GM21825 (cell line): Measurements from ENCODE around the gene HDAC10.

Source experiments
- ATAC-seq: cut with Tn5 transposase; IDR thresholded peaks from one replicate; pipeline ENCODE4 v1.9.1; 2021; ENCODE audit warnings: mild to moderate bottlenecking, moderate library complexity; ENCODE audit not compliant: unreplicated experiment

Gene HDAC10

DNA sequence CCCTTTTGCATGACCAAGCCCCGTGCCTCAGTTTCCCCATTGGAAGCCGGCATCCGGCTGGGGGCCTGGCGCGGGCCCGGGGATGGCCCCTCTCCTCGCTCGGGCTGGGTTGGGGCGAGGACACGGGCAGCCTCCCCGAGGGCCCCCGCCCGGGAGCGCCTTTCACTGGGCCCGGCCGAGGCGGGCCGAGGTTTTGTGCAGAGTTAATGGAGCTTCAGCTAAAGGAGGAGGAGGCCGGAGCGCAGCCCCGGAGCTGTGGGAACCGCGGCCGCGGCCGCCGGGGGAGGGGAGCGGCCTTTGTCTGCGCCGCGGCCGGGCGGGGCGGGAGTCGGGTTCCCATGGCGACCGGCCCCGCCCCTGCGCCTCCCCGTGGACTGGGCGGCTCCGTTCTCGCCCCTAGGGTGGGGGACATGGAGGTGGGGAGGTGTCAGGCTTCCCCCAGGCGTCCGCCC, 20.5 kb upstream of the HDAC10 start:
- no peak for ATAC-seq

DNA sequence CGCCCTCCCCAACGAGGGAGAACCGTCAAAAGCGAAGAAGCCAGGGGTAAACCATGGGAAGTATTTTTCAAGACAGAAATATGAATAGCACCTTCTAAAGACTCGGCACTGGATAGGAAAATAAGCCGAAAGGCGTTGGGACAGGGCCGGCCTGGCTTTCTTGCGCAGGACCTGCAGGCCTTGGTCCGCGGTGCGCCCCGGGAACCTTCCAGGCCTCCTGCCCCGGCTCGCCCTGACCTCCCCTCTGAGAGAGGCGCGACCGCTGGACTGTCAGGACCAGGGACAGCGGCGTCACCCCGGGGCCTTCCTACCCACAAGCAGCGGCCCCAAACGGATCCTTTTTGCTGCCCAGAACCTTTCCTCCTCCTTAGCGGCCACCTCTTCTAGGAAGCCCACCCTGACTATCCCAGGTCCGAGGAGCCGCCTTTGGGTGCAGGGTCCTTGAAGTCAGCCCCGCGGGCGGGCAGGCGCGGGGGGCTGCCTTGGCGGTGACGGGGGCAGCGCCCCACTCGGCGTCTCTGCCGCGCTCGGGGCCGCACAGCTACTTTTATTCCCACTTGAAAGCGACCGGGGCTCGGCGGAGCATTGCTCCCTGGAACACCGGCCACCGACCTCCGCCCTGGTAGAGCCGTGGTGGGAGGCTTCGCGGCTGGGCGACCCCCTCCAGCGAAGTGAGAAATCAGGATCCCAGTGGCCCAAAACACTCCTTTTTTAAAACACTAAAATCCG, 19.8 kb upstream of the HDAC10 start:
- no peak for ATAC-seq

- ATAC-seq, result no peak
Measured at GRCh38 chr22:50269970-50270665, 19.1 kb upstream of the HDAC10 start, which contains the start of gene MAPK11. Gene MAPK11 (minus strand): TSS chr22:50270380. CDS start chr22:50270292, 88 bp downstream.

DNA sequence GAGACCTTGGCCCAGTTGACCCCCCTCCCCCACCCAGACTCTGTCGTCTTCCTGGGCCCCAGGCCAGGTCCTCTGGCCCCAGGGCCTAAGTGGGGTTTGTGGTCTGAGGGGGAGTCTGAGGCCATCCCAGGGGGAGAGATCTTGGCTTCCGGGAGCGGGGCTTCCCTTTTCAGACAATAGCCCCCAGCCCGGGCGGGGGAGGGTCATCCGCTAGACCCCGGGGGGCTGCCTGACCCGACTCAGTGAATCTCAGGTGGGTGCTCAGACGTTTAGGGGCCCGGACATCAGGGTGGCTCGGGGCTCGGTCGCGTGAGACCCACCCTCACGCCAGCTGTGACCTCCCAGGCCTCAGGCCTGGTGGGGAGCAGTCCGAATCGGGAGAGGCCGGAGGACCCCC, 18.5 kb upstream of the HDAC10 start:
- ATAC-seq, result no peak

DNA sequence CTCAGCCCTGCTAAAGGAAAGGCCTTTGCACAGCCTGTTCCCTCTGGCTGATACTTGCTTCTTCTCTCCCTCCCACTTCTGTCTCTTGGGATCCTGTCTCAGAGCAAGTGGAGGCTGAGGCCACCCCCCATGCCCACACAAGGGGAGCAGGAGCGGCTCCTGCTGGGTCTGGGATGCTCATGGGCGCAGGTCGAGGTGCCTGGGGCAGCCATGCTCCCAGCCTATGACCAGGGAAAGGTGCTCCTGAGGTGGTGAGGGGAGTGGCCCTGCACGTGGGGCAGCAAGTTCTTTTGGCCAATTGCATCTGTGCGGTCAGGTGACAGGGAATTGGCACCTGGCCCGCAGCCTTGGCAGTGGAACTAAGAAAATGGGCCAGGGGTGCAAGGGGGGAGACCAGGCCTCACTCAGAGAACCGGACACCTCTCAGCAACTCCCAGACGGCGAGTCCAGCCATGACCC, 17.6 kb upstream of the HDAC10 start:
- no peak for ATAC-seq

GRCh38 chr22:50267591-50268390, 16.7 kb upstream of the HDAC10 start:
- no peak for ATAC-seq

- no peak for ATAC-seq
Measured at GRCh38 chr22:50266994-50267393, 15.9 kb upstream of the HDAC10 start.

DNA sequence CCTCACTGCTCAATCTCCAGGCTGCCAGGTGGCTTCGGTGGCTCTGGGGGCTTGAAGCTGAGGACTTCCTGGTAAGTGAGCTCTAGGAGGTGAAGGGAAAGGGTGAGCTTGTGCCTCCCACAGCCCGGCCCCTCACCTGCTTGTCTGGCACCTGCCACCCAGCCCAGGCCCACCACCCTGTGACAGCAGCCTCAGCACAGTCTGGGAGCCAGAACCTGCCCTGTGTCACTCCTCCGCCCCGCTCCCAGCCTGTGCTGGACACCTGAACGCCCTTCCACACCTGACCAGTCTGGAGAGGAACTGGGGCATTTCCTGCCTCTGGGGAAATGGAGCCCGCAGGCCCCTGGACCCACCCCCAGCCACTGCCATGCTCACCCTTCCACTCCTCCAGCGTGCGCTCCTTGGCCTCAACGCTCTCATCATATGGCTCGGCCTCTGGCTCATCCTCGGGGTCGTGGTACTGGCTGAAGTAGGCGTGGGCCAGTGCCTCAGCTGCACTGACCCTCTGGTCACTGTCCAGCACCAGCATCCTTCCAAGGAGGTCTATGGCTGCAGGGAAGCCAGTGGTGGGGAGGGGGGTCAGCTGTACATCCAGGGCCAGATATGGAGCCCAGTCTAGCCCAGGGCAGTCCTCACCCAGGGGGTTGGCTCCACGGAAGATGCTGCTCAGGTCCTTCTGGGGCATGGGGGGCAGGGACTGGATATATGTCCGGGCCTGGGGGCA, 14.0 kb upstream of the HDAC10 start:
- no peak for ATAC-seq

DNA sequence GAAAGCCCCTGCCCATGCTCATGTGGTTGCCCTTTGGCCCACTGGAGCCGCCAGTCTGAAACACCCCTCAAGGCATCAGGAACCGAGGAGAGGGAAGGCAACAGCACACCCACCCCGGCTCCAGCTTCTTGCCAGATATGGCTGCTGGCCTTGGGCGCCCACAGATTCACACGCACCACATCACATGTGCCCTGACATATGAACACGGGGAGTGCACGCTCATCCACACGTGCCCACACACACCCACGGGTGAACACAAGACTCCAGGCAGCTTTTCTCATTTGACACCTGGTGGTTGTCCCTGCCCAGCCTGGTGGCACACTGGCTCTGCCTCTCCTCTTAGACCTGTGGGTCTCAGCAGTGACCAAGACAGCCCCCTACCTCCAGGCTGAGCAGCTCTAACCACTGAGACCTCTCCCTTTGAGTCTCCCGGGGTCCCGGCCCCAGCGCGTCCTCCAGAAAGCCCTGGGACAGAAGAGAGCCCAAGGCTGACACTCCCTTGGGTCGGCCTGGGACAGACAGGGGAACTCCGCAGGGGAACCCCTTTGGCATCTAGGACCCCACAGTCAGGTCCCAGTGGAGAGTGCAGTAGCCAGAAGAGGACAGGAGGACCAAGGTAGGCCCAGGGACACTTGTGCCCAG, 13.2 kb upstream of the HDAC10 start:
- ATAC-seq, result no peak

DNA sequence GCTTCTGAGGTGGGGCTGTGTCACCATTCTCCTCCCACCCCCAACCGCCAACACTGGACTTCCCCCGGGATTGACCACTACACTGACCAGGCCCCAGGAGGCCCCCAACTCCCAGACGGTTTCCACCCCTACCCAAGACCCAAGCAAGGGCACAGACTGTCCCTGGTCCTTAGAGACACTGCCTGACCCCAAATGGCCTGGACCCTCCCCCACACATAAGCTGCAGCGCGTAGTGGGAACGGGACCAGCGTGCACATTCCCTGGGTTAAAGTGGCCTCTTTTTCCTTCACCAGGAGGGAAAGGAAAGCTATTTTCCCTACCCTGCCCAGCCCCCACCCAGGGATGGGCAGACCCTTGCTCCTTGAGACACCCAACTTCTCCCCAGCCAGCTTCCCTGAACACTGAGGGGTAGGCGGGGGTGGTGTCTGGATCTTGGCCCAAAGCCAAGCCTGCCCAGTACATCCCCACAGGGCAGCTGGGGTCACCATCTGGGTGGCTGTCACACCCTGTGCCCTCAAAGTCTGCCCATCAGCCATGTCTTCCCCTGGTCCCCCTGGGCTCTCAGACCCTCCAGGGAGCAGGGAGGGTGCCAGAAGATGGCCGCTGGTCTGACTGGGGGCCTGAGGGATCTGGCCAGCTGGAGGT, 12.0 kb upstream of the HDAC10 start:
- no peak for ATAC-seq

- ATAC-seq, result no peak
Measured at GRCh38 chr22:50262460-50262911, 11.4 kb upstream of the HDAC10 start.

- no peak for ATAC-seq
Measured at GRCh38 chr22:50261615-50262459, 10.8 kb upstream of the HDAC10 start, which contains the start of gene MAPK12. Gene MAPK12 (minus strand): TSS chr22:50261683. CDS start chr22:50261509, 174 bp downstream.

- no peak for ATAC-seq
Measured at GRCh38 chr22:50260801-50261614, 9.9 kb upstream of the HDAC10 start.

DNA sequence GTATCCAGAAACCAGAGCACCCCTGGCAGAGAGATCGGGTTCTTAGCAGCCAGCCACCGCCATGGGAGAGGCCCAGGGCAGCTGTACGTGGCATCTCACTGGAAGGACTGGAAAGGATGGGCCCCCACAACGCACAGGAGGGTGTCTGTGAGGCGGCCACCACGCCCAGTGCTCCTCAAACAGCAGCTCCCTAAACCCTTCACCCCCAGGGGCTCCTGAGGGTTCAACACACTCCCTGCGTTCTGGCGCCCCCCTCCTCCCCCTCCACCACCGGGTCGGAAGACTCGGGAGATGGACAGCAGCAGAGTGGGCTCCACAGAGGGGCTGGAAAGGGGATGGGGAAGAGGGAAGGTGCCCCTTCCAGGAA, 9.4 kb upstream of the HDAC10 start:
- no peak for ATAC-seq

- no peak for ATAC-seq
Measured at GRCh38 chr22:50259302-50259701, 8.2 kb upstream of the HDAC10 start.

DNA sequence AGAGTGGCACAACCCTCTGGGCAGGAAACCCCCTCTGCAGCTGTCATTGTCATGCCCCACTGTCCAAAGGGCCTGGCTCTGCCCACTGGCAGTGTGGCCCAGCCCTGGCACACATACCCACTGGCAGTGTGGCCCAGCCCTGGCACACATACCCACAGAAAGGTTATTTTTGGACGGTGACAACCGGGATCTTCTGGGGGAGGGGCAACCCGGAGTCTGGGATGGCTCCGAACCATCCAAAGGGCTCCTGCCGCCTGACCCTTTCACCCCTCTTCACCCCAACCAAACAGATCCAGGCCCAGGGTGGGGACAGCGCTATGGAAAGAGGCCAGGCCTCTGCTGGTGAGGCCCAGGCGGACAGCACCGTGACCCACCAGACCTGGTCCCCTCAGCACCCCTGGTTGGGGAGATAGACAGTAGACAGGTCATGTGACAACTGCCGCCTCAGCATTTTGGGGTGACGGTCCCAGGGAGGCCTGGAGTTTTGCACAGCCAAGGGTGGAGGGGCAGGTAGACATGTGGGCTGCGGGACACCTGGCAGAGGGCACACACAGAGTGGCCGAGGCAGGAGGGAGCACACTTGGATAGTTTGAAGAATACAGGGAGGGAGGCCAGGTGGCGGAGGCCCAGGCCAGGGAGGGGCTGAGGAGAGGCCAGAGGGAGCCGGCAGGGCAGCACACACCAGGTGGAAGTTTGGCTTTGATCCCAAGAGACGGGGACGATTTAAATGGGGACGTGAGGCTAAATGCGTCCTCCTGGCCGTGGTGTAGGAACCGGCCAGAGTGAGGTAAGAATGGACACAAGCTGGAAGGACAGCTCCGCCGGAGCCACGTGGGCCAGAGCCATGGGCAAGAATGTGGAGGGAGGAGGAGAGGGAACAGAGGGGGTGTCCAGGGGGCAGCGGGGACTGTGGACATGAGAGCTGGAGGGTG, 7.6 kb upstream of the HDAC10 start:
- ATAC-seq, result no peak
